Suprapubic skin (tissue), 4 donors: Measurements from ENCODE around the gene SKI. TPM values are rescaled to one million over a fixed set of nuclear protein-coding genes. Genes with fewer than 3 reads are reported as not detected.

Source experiments
- DNase-seq, 2 donors: peaks; one replicate each; pipeline ENCODE4 v3.0.0-alpha.2; 2019; ENCODE audit warnings: low spot score in 2 of 2
- H3K27ac ChIP-seq: fragments of 200-600 bp; sonication (generic); one replicate; pipeline ENCODE4 v1.5.1; 2019
- H3K27me3 ChIP-seq: fragments of 200-600 bp; sonication (generic); one replicate; pipeline ENCODE4 v1.5.1; 2019
- H3K36me3 ChIP-seq: fragments of 200-600 bp; sonication (generic); one replicate; pipeline ENCODE4 v1.5.1; 2019
- H3K4me1 ChIP-seq: fragments of 200-600 bp; sonication (generic); one replicate; pipeline ENCODE4 v1.5.1; 2019
- H3K4me3 ChIP-seq: fragments of 200-600 bp; sonication (generic); one replicate; pipeline ENCODE4 v1.5.1; 2019; ENCODE audit warnings: mild to moderate bottlenecking
- H3K9me3 ChIP-seq: fragments of 200-600 bp; sonication (generic); one replicate; pipeline ENCODE4 v1.5.1; 2019
- CTCF ChIP-seq, 2 donors: fragments of 200-600 bp in 1 of 2; fragments of 450-650 bp in 1 of 2; sonication (generic) in 1 of 2; IDR thresholded peaks; one replicate each; pipeline ENCODE4 v1.5.1; 2016 to 2019; ENCODE audit warnings: antibody characterized with exemption in 2 of 2, mild to moderate bottlenecking in 1 of 2, moderate library complexity in 1 of 2
- EP300 ChIP-seq: sonication (generic); formaldehyde crosslinking; IDR thresholded peaks from one replicate; pipeline ENCODE4 v1.6.1; 2017; ENCODE audit warnings: antibody characterized with exemption
- POLR2A ChIP-seq, 2 donors: fragments of 450-650 bp; IDR thresholded peaks; one replicate each; pipeline ENCODE4 v1.6.1; 2017; ENCODE audit warnings: antibody characterized with exemption in 2 of 2, mild to moderate bottlenecking in 2 of 2, moderate library complexity in 2 of 2
- POLR2AphosphoS5 ChIP-seq, 3 donors: sonication (generic); formaldehyde crosslinking; IDR thresholded peaks; one replicate each; pipeline ENCODE4 v1.6.1; 2017; ENCODE audit warnings: antibody characterized with exemption in 3 of 3
- WGBS: methylation state at CpG from one replicate; pipeline ENCODE4 v1.1.5; 2018; 5-methylcytosine and 5-hydroxymethylcytosine counted together
- total RNA-seq, 4 donors: library from RNA; depleted of rRNA; stranded (reverse); fragments of >200 nt; gene quantifications; one replicate each; pipeline ENCODE4 v1.1.0, GENCODE V29; 2016

The SKI gene
- total RNA-seq, 4 donors from 2014 or later = 51.8 to 91.2 (median 68.1) TPM

DNA sequence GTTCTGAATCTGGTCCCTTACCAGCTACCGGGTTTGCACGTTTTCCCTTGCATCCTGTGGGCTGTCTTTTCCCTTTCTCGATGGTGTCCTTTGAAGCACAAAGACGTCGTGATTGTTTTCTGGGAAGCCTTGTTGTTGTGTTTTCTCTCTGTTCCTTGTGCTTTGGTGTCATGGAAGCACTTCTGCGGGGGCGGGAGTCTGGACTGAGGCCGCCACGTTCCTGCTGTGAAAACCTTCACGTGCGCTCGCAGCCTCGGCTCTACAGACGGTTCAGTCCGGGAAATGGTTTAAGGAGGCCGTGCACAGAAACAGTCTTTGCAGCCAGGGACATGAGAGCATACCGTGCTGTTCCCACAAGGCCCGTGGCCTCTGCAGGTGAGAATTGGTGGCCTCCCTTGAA is 68.5 kb downstream of the SKI start:
- DNase-seq = no peak
- peaks cover 78% of the 10 kb centered on the region for H3K4me1 ChIP-seq
- no peak overlapping the region for H3K4me3 ChIP-seq
- no peaks in the 10 kb centered on the region for H3K9me3 ChIP-seq
- TF ChIP-seq CTCF (IDR thresholded peaks at IDR 0.05) (no peak), EP300 (no peak), POLR2A (IDR thresholded peaks at IDR 0.05) (no peak)
- no peak overlapping the region for H3K27ac ChIP-seq
- 84% methylated on average over 18 of the region's 18 CpGs for WGBS
- H3K36me3 ChIP-seq = no peaks in the 10 kb centered on the region
- H3K27me3 ChIP-seq = no peaks in the 10 kb centered on the region

GRCh38 chr1:2297246-2298011 is 69.3 kb downstream of the SKI start:
- H3K27me3 ChIP-seq = no peaks in the 10 kb centered on the region

DNA sequence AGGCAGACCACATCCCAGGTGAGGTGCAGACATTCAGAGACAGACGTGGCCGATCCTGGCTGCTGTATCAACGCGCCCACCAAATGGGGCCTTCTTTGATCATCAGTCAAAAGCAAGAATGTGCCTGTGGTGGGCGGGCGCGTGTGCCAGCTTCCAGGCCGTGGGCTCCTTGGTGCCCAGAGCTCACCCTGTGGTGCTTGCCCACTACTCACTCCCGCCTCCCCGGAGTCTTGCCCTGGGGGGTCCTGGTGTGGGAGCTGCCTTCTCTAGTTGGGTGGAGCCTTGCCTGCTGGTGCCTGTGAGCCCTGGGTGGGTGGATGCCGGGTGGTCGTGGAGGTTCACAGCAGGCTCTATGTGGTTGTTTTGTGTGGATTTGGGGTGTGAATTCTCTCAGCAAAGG is 70.6 kb downstream of the SKI start:
- DNase-seq = no peak
- Histone ChIP-seq H3K9me3 (no peaks in the 10 kb centered on the region), H3K27me3 (no peaks in the 10 kb centered on the region), H3K4me3 (no peak overlapping the region), H3K4me1 (peaks cover 81% of the 10 kb centered on the region), H3K27ac (no peak overlapping the region), H3K36me3 (peaks cover 6% of the 10 kb centered on the region)
- 22% methylated on average over 3 of the region's 12 CpGs for WGBS
- TF ChIP-seq CTCF (IDR thresholded peaks at IDR 0.05) (no peak), POLR2AphosphoS5 (IDR thresholded peaks at IDR 0.05) (no peak), EP300 (no peak), POLR2A (IDR thresholded peaks at IDR 0.05) (no peak)

More at GRCh38 chr1:2297246-2298011, 69.3 kb downstream of the SKI start:
- TF ChIP-seq EP300 = no peak
- TF ChIP-seq POLR2AphosphoS5 (IDR thresholded peaks at IDR 0.05) = no peak
- no peak for TF ChIP-seq CTCF (IDR thresholded peaks at IDR 0.05)
- TF ChIP-seq POLR2A (IDR thresholded peaks at IDR 0.05) = no peak
- 91% methylated on average over 9 of the region's 35 CpGs for WGBS
- Histone ChIP-seq H3K9me3 (no peaks in the 10 kb centered on the region), H3K4me3 (no peak overlapping the region), H3K36me3 (no peaks in the 10 kb centered on the region), H3K4me1 (peaks cover 78% of the 10 kb centered on the region), H3K27ac (no peak overlapping the region)
- no peak for DNase-seq

DNA sequence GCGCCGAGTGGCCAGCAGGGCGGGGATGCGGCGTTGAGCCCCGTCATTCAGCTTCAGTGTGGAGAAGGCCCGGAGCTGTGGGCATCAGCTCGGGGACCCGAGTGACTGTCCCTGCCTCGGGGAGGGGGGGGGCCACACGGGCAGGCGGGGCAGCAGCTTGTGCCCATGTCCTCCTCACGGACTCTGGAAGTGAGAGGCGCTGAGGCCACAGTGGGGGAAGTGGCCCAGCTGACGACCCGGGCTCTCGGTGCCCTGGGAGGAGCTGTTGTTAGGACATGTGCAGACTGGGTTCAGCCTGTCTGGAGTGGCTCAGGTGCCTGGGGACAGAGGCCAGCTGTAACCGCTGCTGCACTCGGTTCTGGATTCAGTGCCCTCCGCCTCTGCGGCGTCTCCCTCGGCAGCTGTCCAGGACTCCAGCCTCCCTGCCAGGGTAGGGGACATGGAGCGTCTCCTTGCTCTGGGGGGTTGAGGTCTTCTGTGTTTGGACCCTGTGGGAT is 71.1 kb downstream of the SKI start:
- TF ChIP-seq EP300 = no peak
- no peak for TF ChIP-seq POLR2A (IDR thresholded peaks at IDR 0.05)
- TF ChIP-seq POLR2AphosphoS5 (IDR thresholded peaks at IDR 0.05) = no peak
- no peak for TF ChIP-seq CTCF (IDR thresholded peaks at IDR 0.05)
- WGBS = 17% methylated on average over 12 of the region's 24 CpGs
- Histone ChIP-seq H3K9me3 (no peaks in the 10 kb centered on the region), H3K4me3 (peak overlapping the region; percentile 36), H3K4me1 (peaks cover 81% of the 10 kb centered on the region), H3K27ac (peak overlapping the region; percentile 83), H3K36me3 (peaks cover 11% of the 10 kb centered on the region), H3K27me3 (no peaks in the 10 kb centered on the region)
- no peak for DNase-seq

GRCh38 chr1:2300004-2300771 is 72.1 kb downstream of the SKI start:
- Histone ChIP-seq H3K9me3 (no peaks in the 10 kb centered on the region), H3K4me1 (peaks cover 84% of the 10 kb centered on the region), H3K27ac (peak overlapping the region; percentile 83), H3K36me3 (peaks cover 21% of the 10 kb centered on the region), H3K4me3 (peak overlapping the region; percentile 36), H3K27me3 (no peaks in the 10 kb centered on the region)
- no peak for DNase-seq
- no peak for TF ChIP-seq CTCF (IDR thresholded peaks at IDR 0.05)
- TF ChIP-seq POLR2A (IDR thresholded peaks at IDR 0.05) = no peak
- no peak for TF ChIP-seq POLR2AphosphoS5 (IDR thresholded peaks at IDR 0.05)
- no peak for TF ChIP-seq EP300
- 66% methylated on average over 13 of the region's 32 CpGs for WGBS
